Testis (tissue), 2 donors: ENCODE results near the gene PLEKHG4B.

Experiments
- POLR2A ChIP-seq: fragments of 450-650 bp; IDR thresholded peaks from one replicate; pipeline ENCODE4 v1.6.1; 2017; ENCODE audit warnings: antibody characterized with exemption, mild to moderate bottlenecking, moderate library complexity
- TF ChIP-seq, protein P1 (sequence below), 3 experiments: fragments of 450-650 bp in 2 of 3; fragments of 200-600 bp in 1 of 3; sonication (generic) in 1 of 3; IDR thresholded peaks; one replicate each; pipeline ENCODE4 v1.5.1; 2016 to 2019; ENCODE audit warnings: antibody characterized with exemption in 3 of 3, mild to moderate bottlenecking in 2 of 3, moderate library complexity in 1 of 3

DNA sequence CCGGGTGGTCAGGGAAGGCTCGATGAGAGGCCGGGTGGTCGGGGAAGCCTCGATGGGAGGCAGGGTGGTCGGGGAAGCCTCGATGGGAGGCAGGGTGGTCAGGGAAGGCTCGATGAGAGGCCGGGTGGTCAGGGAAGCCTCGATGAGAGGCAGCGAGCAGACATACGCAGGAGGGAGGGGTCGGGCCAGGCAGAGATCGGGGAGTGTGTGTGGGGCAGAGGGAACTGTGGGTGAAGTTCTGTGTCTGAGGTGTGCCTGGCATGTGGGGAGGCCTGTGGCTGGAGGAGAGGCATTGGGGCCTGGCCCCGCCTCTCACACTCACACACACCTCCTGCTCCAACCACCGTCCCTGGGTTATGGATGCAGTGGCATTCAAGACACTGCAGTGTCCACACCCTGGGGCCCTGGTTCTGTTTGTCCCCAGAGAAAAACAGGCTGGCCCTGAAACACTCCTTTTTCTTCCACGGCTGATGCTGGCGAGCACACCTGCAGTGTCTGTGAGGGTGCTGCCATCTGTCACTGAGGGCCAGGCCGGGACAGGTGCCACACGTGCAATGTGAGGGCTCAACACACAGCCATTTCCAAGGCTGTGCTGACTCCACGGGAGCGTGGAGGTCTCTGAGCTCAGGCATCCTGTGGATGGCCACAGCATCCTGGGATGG is 6.5 kb upstream of the PLEKHG4B start:
- TF ChIP-seq, protein P1, sequence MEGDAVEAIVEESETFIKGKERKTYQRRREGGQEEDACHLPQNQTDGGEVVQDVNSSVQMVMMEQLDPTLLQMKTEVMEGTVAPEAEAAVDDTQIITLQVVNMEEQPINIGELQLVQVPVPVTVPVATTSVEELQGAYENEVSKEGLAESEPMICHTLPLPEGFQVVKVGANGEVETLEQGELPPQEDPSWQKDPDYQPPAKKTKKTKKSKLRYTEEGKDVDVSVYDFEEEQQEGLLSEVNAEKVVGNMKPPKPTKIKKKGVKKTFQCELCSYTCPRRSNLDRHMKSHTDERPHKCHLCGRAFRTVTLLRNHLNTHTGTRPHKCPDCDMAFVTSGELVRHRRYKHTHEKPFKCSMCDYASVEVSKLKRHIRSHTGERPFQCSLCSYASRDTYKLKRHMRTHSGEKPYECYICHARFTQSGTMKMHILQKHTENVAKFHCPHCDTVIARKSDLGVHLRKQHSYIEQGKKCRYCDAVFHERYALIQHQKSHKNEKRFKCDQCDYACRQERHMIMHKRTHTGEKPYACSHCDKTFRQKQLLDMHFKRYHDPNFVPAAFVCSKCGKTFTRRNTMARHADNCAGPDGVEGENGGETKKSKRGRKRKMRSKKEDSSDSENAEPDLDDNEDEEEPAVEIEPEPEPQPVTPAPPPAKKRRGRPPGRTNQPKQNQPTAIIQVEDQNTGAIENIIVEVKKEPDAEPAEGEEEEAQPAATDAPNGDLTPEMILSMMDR (IDR thresholded peaks at IDR 0.05) = no peak
- no peak for TF ChIP-seq POLR2A
